NB4 (cell line): ENCODE measurements around the gene JPH3.
A peak's percentile ranks its signal among the peaks of the same experiment; 100 is the strongest.

Experiments used
- CTCF ChIP-seq: IDR thresholded peaks from one replicate; pipeline ENCODE4 v1.5.1; 2012; ENCODE audit warnings: low read depth, low read length
- MYC ChIP-seq: IDR thresholded peaks from 2 replicates; pipeline ENCODE4 v1.6.1; 2011; ENCODE audit warnings: low read depth, low read length
- POLR2A ChIP-seq: IDR thresholded peaks from 2 replicates; pipeline ENCODE4 v1.6.1; 2011; ENCODE audit warnings: mild to moderate bottlenecking; ENCODE audit not compliant: insufficient read length; ENCODE audit errors: extremely low read depth

GRCh38 chr16:87653234-87653633, 50.9 kb downstream of the JPH3 start:
- TF ChIP-seq CTCF: peak; percentile 40
- no peak for TF ChIP-seq MYC
- no peak for TF ChIP-seq POLR2A
